C4-2B (cell line): Measurements from ENCODE around the gene PPP2R1A.

ENCODE experiments used
- ZFX ChIP-seq: fragments of 450-650 bp; IDR thresholded peaks from 2 replicates; pipeline ENCODE4 v1.6.1; 2017
- TF ChIP-seq, protein P1 (sequence below): fragments of 450-650 bp; conservative IDR thresholded peaks from 2 replicates; pipeline ENCODE4 v1.5.1; 2017; ENCODE audit warnings: mild to moderate bottlenecking

DNA sequence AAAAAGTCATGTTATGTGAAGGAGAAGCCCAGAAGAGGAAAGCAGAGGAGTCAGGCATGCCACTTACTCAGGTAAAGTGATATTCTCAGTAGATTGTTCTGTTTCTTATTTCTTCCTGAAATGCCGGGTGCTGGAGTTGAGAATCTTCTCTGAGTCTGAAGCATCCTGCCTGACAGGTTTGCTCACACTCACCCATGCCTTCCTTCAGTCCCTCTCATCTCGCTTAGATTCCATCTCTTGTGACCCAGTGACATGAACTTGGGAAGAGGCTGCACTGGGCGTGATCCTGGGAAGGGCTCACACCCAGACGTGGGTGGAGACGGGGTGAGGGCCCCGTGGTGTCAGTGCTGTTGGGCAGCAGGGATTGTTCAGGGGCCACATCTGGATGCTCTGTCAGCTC, 87.6 kb downstream of the PPP2R1A start:
- TF ChIP-seq, protein P1, sequence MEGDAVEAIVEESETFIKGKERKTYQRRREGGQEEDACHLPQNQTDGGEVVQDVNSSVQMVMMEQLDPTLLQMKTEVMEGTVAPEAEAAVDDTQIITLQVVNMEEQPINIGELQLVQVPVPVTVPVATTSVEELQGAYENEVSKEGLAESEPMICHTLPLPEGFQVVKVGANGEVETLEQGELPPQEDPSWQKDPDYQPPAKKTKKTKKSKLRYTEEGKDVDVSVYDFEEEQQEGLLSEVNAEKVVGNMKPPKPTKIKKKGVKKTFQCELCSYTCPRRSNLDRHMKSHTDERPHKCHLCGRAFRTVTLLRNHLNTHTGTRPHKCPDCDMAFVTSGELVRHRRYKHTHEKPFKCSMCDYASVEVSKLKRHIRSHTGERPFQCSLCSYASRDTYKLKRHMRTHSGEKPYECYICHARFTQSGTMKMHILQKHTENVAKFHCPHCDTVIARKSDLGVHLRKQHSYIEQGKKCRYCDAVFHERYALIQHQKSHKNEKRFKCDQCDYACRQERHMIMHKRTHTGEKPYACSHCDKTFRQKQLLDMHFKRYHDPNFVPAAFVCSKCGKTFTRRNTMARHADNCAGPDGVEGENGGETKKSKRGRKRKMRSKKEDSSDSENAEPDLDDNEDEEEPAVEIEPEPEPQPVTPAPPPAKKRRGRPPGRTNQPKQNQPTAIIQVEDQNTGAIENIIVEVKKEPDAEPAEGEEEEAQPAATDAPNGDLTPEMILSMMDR = no peak
- no peak for TF ChIP-seq ZFX
